Small intestine (tissue), 7 donors: Measurements from ENCODE around the gene FHL2. TPM values are rescaled to one million over a fixed set of nuclear protein-coding genes. Genes with fewer than 3 reads are reported as not detected.

Source experiments
- DNase-seq, 2 donors: peaks; one replicate each; pipeline versions ENCODE4 v3.0.0 to v3.0.0-alpha.2; 2013
- FAIRE-seq: peaks from 2 replicates; lab custom pipeline; 2012; peaks lifted over from hg19 to GRCh38; lab: Jason Lieb, UNC
- H3K27ac ChIP-seq, 3 donors: one replicate each; pipeline ENCODE4 v1.5.1; 2013; ENCODE audit warnings: low read length in 2 of 3, mild to moderate bottlenecking in 2 of 3, control low read depth in 1 of 3, inconsistent platforms in 1 of 3, low read depth in 1 of 3, moderate library complexity in 1 of 3
- H3K27me3 ChIP-seq, 3 donors: one replicate each; pipeline ENCODE4 v1.6.1; 2013; ENCODE audit warnings: low read length in 3 of 3, inconsistent platforms in 1 of 3; ENCODE audit not compliant: control insufficient read depth in 3 of 3, insufficient read depth in 3 of 3
- H3K36me3 ChIP-seq, 3 donors: one replicate each; pipeline ENCODE4 v1.6.1; 2013; ENCODE audit warnings: low read length in 3 of 3, inconsistent platforms in 1 of 3, low read depth in 1 of 3, mild to moderate bottlenecking in 1 of 3, moderate library complexity in 1 of 3; ENCODE audit not compliant: control insufficient read depth in 3 of 3, insufficient read depth in 2 of 3
- H3K4me1 ChIP-seq, 3 donors: one replicate each; pipeline ENCODE4 v1.6.1; 2013; ENCODE audit warnings: low read length in 2 of 3, inconsistent platforms in 1 of 3, low read depth in 1 of 3, mild to moderate bottlenecking in 1 of 3, moderate library complexity in 1 of 3; ENCODE audit not compliant: control insufficient read depth in 3 of 3, insufficient read depth in 2 of 3
- H3K4me3 ChIP-seq, 3 donors: one replicate each; pipeline ENCODE4 v1.5.1; 2013; ENCODE audit warnings: low read length in 3 of 3, control low read depth in 1 of 3, inconsistent platforms in 1 of 3, low read depth in 1 of 3, mild to moderate bottlenecking in 1 of 3, moderate library complexity in 1 of 3
- H3K9me3 ChIP-seq, 2 donors: one replicate each; pipeline ENCODE4 v1.6.1; 2013; ENCODE audit warnings: low read depth in 1 of 2, low read length in 1 of 2; ENCODE audit not compliant: control insufficient read depth in 2 of 2, insufficient read depth in 1 of 2
- WGBS, 3 donors: extraction: QIAGEN DNeasy Blood & Tissue Kit; methylation state at CpG; one replicate each; pipeline ENCODE4 v1.1.7; 2013; 5-methylcytosine and 5-hydroxymethylcytosine counted together
- polyA plus RNA-seq, 4 donors: library from polyadenylated mRNA; stranded (reverse) in 3 of 4; unstranded in 1 of 4; fragments of 200-250 nt in 3 of 4; fragments of 120-200 nt in 1 of 4; gene quantifications; one replicate each; pipeline versions ENCODE4 v1.2.1 to v1.2.3, GENCODE V29; 2013
- donor health status: healthy with polysubstance abuse.
- donor health status: control.
- donor health status: control.
- donor health status: Bipolar disorder and iron deficiency.
- donor health status: healthy.

FHL2 gene
- polyA plus RNA-seq, 4 donors = 22.3 to 150 (median 75.5) TPM

DNA sequence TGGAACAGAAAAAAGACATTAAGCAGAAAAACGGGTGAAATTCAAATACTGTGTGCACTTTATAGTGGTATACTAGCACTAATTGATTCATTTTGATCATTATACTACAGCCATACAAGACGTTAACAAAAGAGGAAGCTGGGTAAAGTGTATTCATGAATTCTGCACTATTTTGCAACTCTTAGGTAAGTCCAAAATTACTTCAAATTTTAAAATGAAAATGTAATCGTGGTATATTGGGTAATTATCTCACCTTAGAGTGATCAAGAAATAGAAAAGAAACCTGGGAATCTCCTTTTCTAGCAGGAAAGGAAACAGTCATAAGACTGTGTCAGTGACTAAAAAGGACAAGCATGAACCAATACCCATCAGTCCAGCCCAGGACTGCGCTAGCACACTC lies 74.8 kb downstream of the FHL2 start:
- no peak overlapping the region for H3K4me3 ChIP-seq
- no peaks in the 10 kb centered on the region for H3K9me3 ChIP-seq
- no peak overlapping the region for H3K27ac ChIP-seq
- WGBS, 3 donors = 67 to 78% (median 69%) methylated on average over 4 of the region's 4 CpGs
- FAIRE-seq = no peak
- peaks cover 0 to 21% (median 0%) of the 10 kb centered on the region in 3 donors for H3K36me3 ChIP-seq
- H3K27me3 ChIP-seq = no peaks in the 10 kb centered on the region
- H3K4me1 ChIP-seq = peaks cover 0 to 10% (median 0%) of the 10 kb centered on the region in 3 donors
- no peak for DNase-seq

DNA sequence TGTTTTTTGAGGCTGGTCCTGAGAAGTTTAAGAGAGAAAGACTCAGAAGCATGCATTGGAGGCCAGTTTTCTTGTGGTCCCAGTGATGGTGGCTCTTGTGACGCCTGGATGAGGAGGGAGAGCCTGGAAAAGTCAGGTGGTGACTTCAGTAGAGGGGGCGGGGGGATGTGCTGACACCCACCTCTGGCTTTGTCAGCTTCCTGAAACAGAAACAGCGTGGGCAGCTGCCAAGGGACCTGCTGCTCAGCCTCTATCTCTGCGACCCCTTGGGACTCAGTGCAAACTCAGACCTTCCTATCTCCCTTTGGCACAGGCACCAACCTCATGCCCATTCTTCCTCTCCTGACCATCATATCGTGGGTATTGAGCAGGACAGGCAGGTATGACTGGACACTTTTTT lies 75.7 kb downstream of the FHL2 start:
- Histone ChIP-seq H3K36me3 (peaks cover 0 to 19% (median 0%) of the 10 kb centered on the region in 3 donors), H3K4me1 (peaks cover 0 to 2% (median 0%) of the 10 kb centered on the region in 3 donors), H3K4me3 (no peak overlapping the region), H3K27ac (no peak overlapping the region), H3K9me3 (no peaks in the 10 kb centered on the region), H3K27me3 (no peaks in the 10 kb centered on the region)
- FAIRE-seq (no peak), DNase-seq (no peak)
- 75 to 83% (median 79%) methylated on average over 5 of the region's 5 CpGs for WGBS, 3 donors

DNA sequence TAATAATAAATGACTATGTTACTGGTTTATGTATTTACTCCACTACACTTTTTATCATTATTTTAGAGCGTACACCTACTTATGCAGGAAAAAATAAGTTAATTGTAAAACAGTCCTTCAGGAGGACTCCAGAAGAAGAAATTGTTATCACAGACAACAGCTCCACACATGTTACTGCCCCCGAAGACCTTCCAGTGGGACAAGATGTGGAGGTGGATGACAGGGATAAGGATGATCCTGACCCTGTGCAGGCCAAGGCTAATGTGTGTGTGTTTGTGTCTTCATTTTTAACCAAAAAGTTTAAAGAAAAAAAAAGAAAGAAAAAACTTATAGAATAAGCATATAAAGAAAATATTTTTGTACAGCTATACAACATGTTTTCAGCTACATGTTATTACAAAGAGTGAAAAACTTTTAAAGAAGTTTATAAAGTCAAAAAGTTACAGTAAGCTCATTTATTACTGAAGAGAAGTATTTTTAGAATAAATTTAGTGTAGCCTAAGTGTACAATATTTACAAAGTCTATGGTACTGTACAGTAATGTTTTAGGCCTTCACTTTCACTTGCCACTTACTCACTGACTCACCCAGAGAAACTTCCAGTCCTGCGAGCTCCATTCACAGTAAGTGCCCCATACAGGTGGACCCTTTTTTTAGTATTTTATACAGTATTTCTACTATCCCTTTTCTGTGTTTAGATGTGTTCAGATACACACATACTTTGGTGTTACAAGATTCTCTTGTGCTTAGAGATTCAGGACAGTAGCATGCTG lies 76.8 kb downstream of the FHL2 start:
- H3K4me1 ChIP-seq = no peaks in the 10 kb centered on the region
- FAIRE-seq (no peak), DNase-seq (no peak)
- H3K27ac ChIP-seq = no peak overlapping the region
- no peak overlapping the region for H3K4me3 ChIP-seq
- H3K36me3 ChIP-seq = peaks cover 0 to 19% (median 0%) of the 10 kb centered on the region in 3 donors
- no peaks in the 10 kb centered on the region for H3K27me3 ChIP-seq
- 91 to 93% (median 92%) methylated on average over 3 of the region's 3 CpGs for WGBS, 3 donors
- no peaks in the 10 kb centered on the region for H3K9me3 ChIP-seq

DNA sequence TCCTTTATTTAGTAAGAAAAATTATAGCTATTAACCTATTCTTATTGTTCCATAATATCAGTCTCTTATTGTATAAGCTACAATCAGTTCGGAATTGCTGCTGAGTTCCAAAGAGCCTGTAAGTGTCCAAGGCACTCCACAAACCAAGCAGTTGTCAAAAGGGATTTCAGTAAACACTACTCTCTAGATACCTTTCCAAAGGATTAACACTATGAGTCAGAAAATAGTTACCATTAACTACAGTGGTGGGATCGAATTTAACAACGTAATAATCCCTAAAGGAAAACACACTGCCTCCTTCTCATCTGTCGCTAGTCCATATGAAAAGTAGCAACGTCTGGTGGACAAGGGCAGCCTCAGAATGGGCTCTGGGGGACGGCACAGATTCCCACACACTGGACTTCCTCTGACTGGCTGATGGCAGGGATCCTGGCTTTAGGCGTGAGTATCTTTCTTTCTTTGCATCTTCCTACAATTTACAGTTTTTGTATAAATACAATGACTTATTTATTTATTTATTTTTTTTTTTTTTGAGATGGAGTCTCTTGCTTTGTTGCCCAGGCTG lies 78.1 kb downstream of the FHL2 start:
- Histone ChIP-seq H3K9me3 (no peaks in the 10 kb centered on the region), H3K4me3 (no peak overlapping the region), H3K36me3 (peaks cover 0 to 16% (median 0%) of the 10 kb centered on the region in 3 donors), H3K27me3 (no peaks in the 10 kb centered on the region), H3K4me1 (no peaks in the 10 kb centered on the region), H3K27ac (no peak overlapping the region)
- 65 to 74% (median 67%) methylated on average over 7 of the region's 7 CpGs for WGBS, 3 donors
- DNase-seq = no peak
- FAIRE-seq = no peak

DNA sequence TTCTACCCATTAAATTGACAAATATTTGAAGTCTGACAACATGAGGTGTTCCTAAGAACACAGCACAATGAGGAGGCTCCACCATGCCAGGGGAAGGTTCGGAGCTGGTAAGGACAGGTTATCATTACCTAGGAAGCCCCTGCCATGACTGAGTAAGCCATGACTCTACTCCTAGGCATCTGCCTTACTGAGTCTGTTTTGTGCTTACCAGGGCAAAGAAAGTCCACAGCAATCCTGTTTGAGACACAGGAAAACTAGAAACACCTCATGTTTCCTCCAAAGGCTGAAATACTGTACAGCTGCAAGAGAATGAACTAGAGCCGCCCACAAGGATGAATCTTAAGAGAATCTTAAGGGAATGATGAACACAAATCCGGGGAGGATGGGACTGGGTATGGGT lies 80.9 kb downstream of the FHL2 start:
- Histone ChIP-seq H3K27ac (no peak overlapping the region), H3K27me3 (no peaks in the 10 kb centered on the region), H3K9me3 (no peaks in the 10 kb centered on the region), H3K36me3 (peaks cover 0 to 3% (median 0%) of the 10 kb centered on the region in 3 donors), H3K4me3 (no peak overlapping the region), H3K4me1 (no peaks in the 10 kb centered on the region)
- DNase-seq (no peak), FAIRE-seq (no peak)
- WGBS, 3 donors = 91 to 97% (median 96%) methylated on average over 3 of the region's 3 CpGs

DNA sequence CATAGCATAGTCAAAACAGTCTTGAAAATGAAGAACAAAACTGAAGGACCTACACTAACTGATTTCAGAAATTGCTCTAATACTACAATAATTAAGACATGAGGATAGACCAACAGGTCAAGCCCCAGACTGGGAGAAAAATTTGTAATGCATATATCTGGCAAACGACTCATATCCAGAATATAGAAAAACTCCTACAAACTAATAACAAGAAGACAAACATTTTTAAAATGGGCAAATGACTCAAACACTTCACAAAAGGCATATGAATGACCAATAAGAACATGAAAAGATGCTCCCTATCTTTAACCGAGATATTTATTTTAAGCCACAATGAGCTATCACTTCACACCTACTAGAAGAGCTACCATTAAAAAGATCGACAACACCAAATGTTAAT lies 83.5 kb downstream of the FHL2 start:
- H3K27me3 ChIP-seq = no peaks in the 10 kb centered on the region
- H3K4me1 ChIP-seq = no peaks in the 10 kb centered on the region
- WGBS, 3 donors = 70 to 89% (median 71%) methylated on average over 3 of the region's 3 CpGs
- H3K36me3 ChIP-seq = no peaks in the 10 kb centered on the region
- DNase-seq (no peak), FAIRE-seq (no peak)
- H3K27ac ChIP-seq = no peak overlapping the region
- no peaks in the 10 kb centered on the region for H3K9me3 ChIP-seq
- no peak overlapping the region for H3K4me3 ChIP-seq

DNA sequence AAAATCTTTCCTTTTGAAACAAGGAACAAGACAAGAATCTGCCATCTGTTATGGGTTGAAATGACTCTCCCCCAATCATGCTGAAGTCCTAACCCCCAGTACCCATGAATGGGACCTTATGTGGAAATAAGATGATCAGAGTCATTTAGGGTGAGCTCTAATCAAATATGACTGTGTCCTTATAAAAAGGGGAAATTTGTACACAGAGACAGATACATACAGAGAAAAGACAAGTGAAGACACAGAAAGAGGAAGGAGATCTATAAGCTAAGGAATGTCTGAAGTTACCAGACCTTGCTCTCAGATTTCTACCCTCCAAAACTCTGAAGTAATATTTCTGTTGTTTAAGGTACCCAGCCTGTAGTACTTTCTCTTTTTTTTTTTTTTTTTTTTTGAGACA lies 85.0 kb downstream of the FHL2 start:
- peaks cover 0 to 4% of the 10 kb centered on the region in 2 donors for H3K9me3 ChIP-seq
- H3K27ac ChIP-seq = no peak overlapping the region
- H3K27me3 ChIP-seq = no peaks in the 10 kb centered on the region
- no peak overlapping the region for H3K4me3 ChIP-seq
- H3K36me3 ChIP-seq = peaks cover 0 to 6% (median 0%) of the 10 kb centered on the region in 3 donors
- DNase-seq = no peak
- no peak for FAIRE-seq
- no peaks in the 10 kb centered on the region for H3K4me1 ChIP-seq
